OCI-LY1 (cell line): ENCODE data around the gene ST3GAL4.

Experiments used
- EZH2 ChIP-seq: fragments of 200-600 bp; sonication (generic), shearing (Covaris generic); IDR thresholded peaks from 2 replicates; pipeline ENCODE4 v1.8.0; 2017; ENCODE audit warnings: borderline replicate concordance, mixed run types, mild to moderate bottlenecking, antibody characterized with exemption, low read length, moderate library complexity, mixed read lengths
- TF ChIP-seq, protein P1 (sequence below): fragments of 200-600 bp; sonication (generic), shearing (Covaris generic); IDR thresholded peaks from 2 replicates; pipeline ENCODE4 v1.5.1; 2017; ENCODE audit warnings: mild to moderate bottlenecking, antibody characterized with exemption, low read length, moderate library complexity, mixed read lengths

DNA sequence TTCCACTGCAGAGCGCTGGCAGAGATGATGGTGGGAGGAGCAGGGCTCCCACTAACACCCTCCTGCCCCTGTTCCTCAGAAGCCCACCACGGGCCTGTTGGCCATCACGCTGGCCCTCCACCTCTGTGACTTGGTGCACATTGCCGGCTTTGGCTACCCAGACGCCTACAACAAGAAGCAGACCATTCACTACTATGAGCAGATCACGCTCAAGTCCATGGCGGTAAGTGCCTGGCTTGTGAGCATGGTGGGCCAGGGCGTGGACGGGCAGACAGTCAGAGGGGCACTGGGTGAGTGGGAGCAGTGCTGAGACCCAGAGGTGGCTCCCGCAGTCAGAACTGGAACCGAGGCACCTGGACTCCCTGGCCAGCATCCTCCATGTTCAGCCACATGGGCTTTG, 57.9 kb downstream of the ST3GAL4 start:
- TF ChIP-seq, protein P1, sequence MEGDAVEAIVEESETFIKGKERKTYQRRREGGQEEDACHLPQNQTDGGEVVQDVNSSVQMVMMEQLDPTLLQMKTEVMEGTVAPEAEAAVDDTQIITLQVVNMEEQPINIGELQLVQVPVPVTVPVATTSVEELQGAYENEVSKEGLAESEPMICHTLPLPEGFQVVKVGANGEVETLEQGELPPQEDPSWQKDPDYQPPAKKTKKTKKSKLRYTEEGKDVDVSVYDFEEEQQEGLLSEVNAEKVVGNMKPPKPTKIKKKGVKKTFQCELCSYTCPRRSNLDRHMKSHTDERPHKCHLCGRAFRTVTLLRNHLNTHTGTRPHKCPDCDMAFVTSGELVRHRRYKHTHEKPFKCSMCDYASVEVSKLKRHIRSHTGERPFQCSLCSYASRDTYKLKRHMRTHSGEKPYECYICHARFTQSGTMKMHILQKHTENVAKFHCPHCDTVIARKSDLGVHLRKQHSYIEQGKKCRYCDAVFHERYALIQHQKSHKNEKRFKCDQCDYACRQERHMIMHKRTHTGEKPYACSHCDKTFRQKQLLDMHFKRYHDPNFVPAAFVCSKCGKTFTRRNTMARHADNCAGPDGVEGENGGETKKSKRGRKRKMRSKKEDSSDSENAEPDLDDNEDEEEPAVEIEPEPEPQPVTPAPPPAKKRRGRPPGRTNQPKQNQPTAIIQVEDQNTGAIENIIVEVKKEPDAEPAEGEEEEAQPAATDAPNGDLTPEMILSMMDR: no peak
- no peak for TF ChIP-seq EZH2
